Measurements from ENCODE around the gene MYRIP. TPM values are rescaled to one million over a fixed set of nuclear protein-coding genes. Genes with fewer than 3 reads are reported as not detected.

The MYRIP gene
- total and polyA plus RNA-seq, 2 of the 4 experiments (the other 2 are of a cell fraction) = not detected

- no peaks in the 10 kb centered on the region for H3K27me3 ChIP-seq (ENCODE audit: control insufficient read depth, insufficient read depth, low read length)
- no peak overlapping the region for H4K8ac ChIP-seq (ENCODE audit: low read depth in 2 of 2, low read length in 2 of 2)
- H3K4ac ChIP-seq (ENCODE audit: low read depth, low read length) = no peak overlapping the region
- TF ChIP-seq NFE2L2 (IDR thresholded peaks at IDR 0.05; ENCODE audit: low read depth, low read length) = no peak
- TF ChIP-seq CHD1 (IDR thresholded peaks at IDR 0.05; ENCODE audit: low read depth, low read length) = no peak
- TF ChIP-seq ELK1 (IDR thresholded peaks at IDR 0.05; ENCODE audit: borderline replicate concordance, low read depth, low read length) = no peak
- no peak for TF ChIP-seq POLR2A (IDR thresholded peaks at IDR 0.05; ENCODE audit: low read depth, low read length)
- TF ChIP-seq USF2 (IDR thresholded peaks at IDR 0.05; ENCODE audit: low read depth, low read length) = no peak
- H2AK5ac ChIP-seq (ENCODE audit: low read depth, low read length) = no peak overlapping the region
- H3K14ac ChIP-seq (replicated peaks; ENCODE audit: low read depth, low read length) = no peak overlapping the region
- no peak overlapping the region for H3K27ac ChIP-seq (ENCODE audit: insufficient read depth, low read length)
- H4K5ac ChIP-seq (ENCODE audit: low read depth, low read length) = no peak overlapping the region
- ChIA-PET POLR2A (ENCODE audit: unreplicated experiment) (no interaction called here), CTCF (no interaction called here)
- no peak overlapping the region for H4K91ac ChIP-seq (ENCODE audit: insufficient read depth, low read depth, low read length)
- H3K79me1 ChIP-seq (ENCODE audit: low read depth in 1 of 2, low read length in 2 of 2) = no peaks in the 10 kb centered on the region
- H2BK120ac ChIP-seq (ENCODE audit: low read depth, low read length) = no peak overlapping the region
- H3K4me1 ChIP-seq (ENCODE audit: control insufficient read depth, insufficient read depth, low read length) = no peaks in the 10 kb centered on the region
- no peaks in the 10 kb centered on the region for H3K36me3 ChIP-seq (ENCODE audit: control insufficient read depth, insufficient read depth, low read length)
- H3K4me3 ChIP-seq (ENCODE audit: insufficient read depth, low read depth, low read length) = no peak overlapping the region
- no CpG with 5 or more reads among the region's 2 CpGs for WGBS, 2 experiments (ENCODE audit: extremely low coverage in 2 of 2, insufficient read length in 1 of 2)
- H3K9me1 ChIP-seq (ENCODE audit: insufficient read depth, low read length) = no peaks in the 10 kb centered on the region
- H2AK9ac ChIP-seq (replicated peaks; ENCODE audit: low read depth, low read length, poor library complexity) = no peak overlapping the region
- H2AFZ ChIP-seq (replicated peaks; ENCODE audit: low read length, poor library complexity) = no peak overlapping the region
- no peak overlapping the region for H3K4me2 ChIP-seq (ENCODE audit: low read depth, low read length)
- H3K23ac ChIP-seq (ENCODE audit: low read depth, low read length) = no peak overlapping the region
- no peaks in the 10 kb centered on the region for H3K9me3 ChIP-seq (ENCODE audit: control insufficient read depth, insufficient read depth, low read length)
- H4K20me1 ChIP-seq (ENCODE audit: insufficient read depth, low read length) = no peaks in the 10 kb centered on the region
- no peak overlapping the region for H3K56ac ChIP-seq (ENCODE audit: extremely low read depth, insufficient read depth, low read length)
- in situ Hi-C loops (cut with MboI; ENCODE audit: low sequenced_read_pairs) (no loop called here), dilution Hi-C loops (cut with HindIII; ENCODE audit: low sequenced_read_pairs, unreplicated experiment) (no loop called here), intact Hi-C loops (cut with micrococcal nuclease) (no loop called here)
- H2BK5ac ChIP-seq (ENCODE audit: low read depth, low read length, poor library complexity, severe bottlenecking) = no peak overlapping the region
- DNase-seq (no peak), ATAC-seq (ENCODE audit: low read depth) (no peak)
- no peak overlapping the region for H2BK20ac ChIP-seq (ENCODE audit: low read depth, low read length)
- no peak overlapping the region for H2BK15ac ChIP-seq (ENCODE audit: low read depth, low read length)
- no peak overlapping the region for H3K9ac ChIP-seq (ENCODE audit: low read depth, low read length)
- H3K18ac ChIP-seq (ENCODE audit: low read depth, low read length) = no peak overlapping the region
- no TSS peak for BruUV-seq (replicated peaks)
Observed at GRCh38 chr3:40208251-40208650, 398.8 kb downstream of the MYRIP start.
